CD14-positive monocyte (primary cell): ENCODE measurements around the gene ANKRD55. TPM values are rescaled to one million over a fixed set of nuclear protein-coding genes. Genes with fewer than 3 reads are reported as not detected.
"Not testable (repeated sequence)": the region's sequence is repeated elsewhere in the genome, so short reads cannot be mapped to it uniquely, and the experiment has no call there.

ENCODE experiments used
- DNase-seq, 3 donors: peaks; one replicate each; pipeline ENCODE4 v3.0.0-alpha.2; 2011 to 2022
- H2AFZ ChIP-seq: 2 replicates; pipeline ENCODE4 v1.6.0; 2012; ENCODE audit warnings: mild to moderate bottlenecking, low read depth, low read length, inconsistent platforms; ENCODE audit not compliant: insufficient read depth, poor library complexity, severe bottlenecking
- H3K27ac ChIP-seq, 2 donors: 1 replicate in 1 of 2; 2 replicates in 1 of 2; pipeline ENCODE4 v1.5.1; 2012 to 2013; ENCODE audit warnings: low read length in 2 of 2, control low read depth in 1 of 2, inconsistent platforms in 1 of 2, low read depth in 1 of 2, mild to moderate bottlenecking in 1 of 2
- H3K27me3 ChIP-seq, 2 donors: one replicate each; pipeline versions ENCODE4 v1.6.0 to v1.6.1; 2011 to 2013; ENCODE audit warnings: low read length in 2 of 2; ENCODE audit not compliant: control insufficient read depth in 2 of 2, insufficient read depth in 2 of 2
- H3K36me3 ChIP-seq, 2 donors: replicated peaks in 1 of 2; 1 replicate in 1 of 2; 2 replicates in 1 of 2; pipeline versions ENCODE4 v1.5.1 to v1.6.1; 2012 to 2013; ENCODE audit warnings: low read length in 2 of 2, control low read depth in 1 of 2, inconsistent platforms in 1 of 2, mild to moderate bottlenecking in 1 of 2; ENCODE audit not compliant: insufficient read depth in 2 of 2, control insufficient read depth in 1 of 2
- H3K4me1 ChIP-seq, 2 donors: 1 replicate in 1 of 2; 2 replicates in 1 of 2; pipeline versions ENCODE4 v1.5.1 to v1.6.1; 2012 to 2013; ENCODE audit warnings: low read length in 2 of 2, control low read depth in 1 of 2, inconsistent platforms in 1 of 2, mild to moderate bottlenecking in 1 of 2, moderate library complexity in 1 of 2; ENCODE audit not compliant: insufficient read depth in 2 of 2, control insufficient read depth in 1 of 2
- H3K4me2 ChIP-seq: replicated peaks from 2 replicates; pipeline ENCODE3; 2012; ENCODE audit warnings: low read length, moderate library complexity, mild to moderate bottlenecking; ENCODE audit not compliant: poor library complexity, severe bottlenecking; ENCODE audit errors: extremely low read depth
- H3K4me3 ChIP-seq, 3 experiments: fragments of 200-600 bp in 1 of 3; sonication (generic) in 1 of 3; replicated peaks in 1 of 3; 1 replicate in 2 of 3; 2 replicates in 1 of 3; pipeline ENCODE4 v1.5.1; 2011 to 2013; ENCODE audit warnings: low read length in 3 of 3, mild to moderate bottlenecking in 3 of 3, control low read depth in 2 of 3, low read depth in 2 of 3, inconsistent platforms in 1 of 3, moderate library complexity in 1 of 3
- H3K79me2 ChIP-seq: 2 replicates; pipeline ENCODE4 v1.6.0; 2012; ENCODE audit warnings: mild to moderate bottlenecking, control low read depth, inconsistent platforms, low read length, moderate library complexity; ENCODE audit not compliant: insufficient read depth
- H3K9ac ChIP-seq: 2 replicates; pipeline ENCODE4 v1.6.0; 2017; ENCODE audit warnings: low read length, mild to moderate bottlenecking; ENCODE audit not compliant: insufficient read depth, poor library complexity, severe bottlenecking
- H3K9me3 ChIP-seq, 2 donors: replicated peaks in 1 of 2; 1 replicate in 1 of 2; 2 replicates in 1 of 2; pipeline versions ENCODE4 v1.5.1 to v1.6.1; 2012 to 2013; ENCODE audit warnings: low read length in 2 of 2, control low read depth in 1 of 2; ENCODE audit not compliant: control insufficient read depth in 1 of 2, insufficient read depth in 1 of 2
- H4K20me1 ChIP-seq: 2 replicates; pipeline ENCODE4 v1.6.0; 2012; ENCODE audit warnings: mild to moderate bottlenecking, low read length, control low read depth, moderate library complexity; ENCODE audit not compliant: insufficient read depth
- H3K27ac Mint-ChIP-seq, 7 donors: one replicate each; pipeline ENCODE4 v1.8.0; 2020; ENCODE audit warnings: mild to moderate bottlenecking in 7 of 7, mixed read lengths in 7 of 7, moderate library complexity in 6 of 7, inconsistent platforms in 2 of 7
- H3K27me3 Mint-ChIP-seq, 3 donors: one replicate each; pipeline ENCODE4 v1.8.0; 2021 to 2022; ENCODE audit warnings: low read depth in 3 of 3, mild to moderate bottlenecking in 3 of 3, mixed read lengths in 3 of 3, moderate library complexity in 3 of 3, inconsistent platforms in 1 of 3
- H3K36me3 Mint-ChIP-seq, 2 donors: one replicate each; pipeline ENCODE4 v1.8.0; 2020; ENCODE audit warnings: mixed read lengths in 2 of 2, inconsistent platforms in 1 of 2, mild to moderate bottlenecking in 1 of 2
- H3K4me1 Mint-ChIP-seq: one replicate; pipeline ENCODE4 v1.8.0; 2020; ENCODE audit warnings: mild to moderate bottlenecking, mixed read lengths
- H3K4me3 Mint-ChIP-seq, 2 donors: one replicate each; pipeline ENCODE4 v1.8.0; 2020; ENCODE audit warnings: mild to moderate bottlenecking in 2 of 2, mixed read lengths in 2 of 2, moderate library complexity in 1 of 2
- H3K9me3 Mint-ChIP-seq, 7 donors: one replicate each; pipeline ENCODE4 v1.8.0; 2020 to 2022; ENCODE audit warnings: mixed read lengths in 7 of 7, mild to moderate bottlenecking in 6 of 7, moderate library complexity in 6 of 7, inconsistent platforms in 2 of 7
- CTCF ChIP-seq: fragments of 200-600 bp; IDR thresholded peaks from one replicate; pipeline ENCODE4 v1.8.0; 2022; ENCODE audit warnings: antibody characterized with exemption, mild to moderate bottlenecking
- WGBS: methylation state at CpG from one replicate; pipeline ENCODE4 v1.1.5; 2013; ENCODE audit warnings: missing lambda C conversion rate; ENCODE audit not compliant: insufficient coverage; 5-methylcytosine and 5-hydroxymethylcytosine counted together
- intact Hi-C, 2 donors: fragments of 100-400 bp; cut with micrococcal nuclease; formaldehyde crosslinking; loops; one replicate each; pipeline versions ENCODE4 v1.15.0 to v1.15.1; 2023
- polyA plus RNA-seq, 3 donors: library from polyadenylated mRNA; depleted of rRNA in 1 of 3; unstranded in 2 of 3; stranded (reverse) in 1 of 3; fragments of 300-500 nt in 2 of 3; fragments of >200 nt in 1 of 3; fragmentation: Illumina TruSeq in 2 of 3; gene quantifications; 1 replicate in 2 of 3; 2 replicates in 1 of 3; pipeline ENCODE4 v1.2.3, GENCODE V29; 2012 to 2021

Gene ANKRD55
- polyA plus RNA-seq, 3 donors: 0.20 to 0.55 (median 0.28) TPM

GRCh38 chr5:56245481-56245880 is 12.4 kb upstream of the ANKRD55 start:
- no peaks in the 10 kb centered on the region for H4K20me1 ChIP-seq
- H3K9me3 ChIP-seq: peaks cover 11 to 16% of the 10 kb centered on the region in 2 donors
- H3K27ac Mint-ChIP-seq: no peak overlapping the region
- intact Hi-C loops: no loop called here
- no peak overlapping the region for H3K27ac ChIP-seq
- H3K9me3 Mint-ChIP-seq: peaks cover 7 to 22% (median 15%) of the 10 kb centered on the region in 7 donors
- H3K27me3 ChIP-seq: no peaks in the 10 kb centered on the region
- H3K79me2 ChIP-seq: no peaks in the 10 kb centered on the region
- no peaks in the 10 kb centered on the region for H3K4me1 ChIP-seq
- no peak overlapping the region for H3K4me3 Mint-ChIP-seq
- WGBS: 100% methylated on average over 1 of the region's 2 CpGs
- H3K4me2 ChIP-seq: no peak overlapping the region
- H3K9ac ChIP-seq: no peak overlapping the region
- no peaks in the 10 kb centered on the region for H3K27me3 Mint-ChIP-seq
- no peaks in the 10 kb centered on the region for H3K36me3 Mint-ChIP-seq
- no peaks in the 10 kb centered on the region for H3K36me3 ChIP-seq
- no peak overlapping the region for H2AFZ ChIP-seq
- no peak for DNase-seq
- no peak overlapping the region for H3K4me3 ChIP-seq
- peaks cover 5% of the 10 kb centered on the region for H3K4me1 Mint-ChIP-seq
- TF ChIP-seq CTCF: no peak

GRCh38 chr5:56244627-56245026 is 11.5 kb upstream of the ANKRD55 start:
- Histone ChIP-seq H3K27me3 (no peaks in the 10 kb centered on the region), H3K27ac (no peak overlapping the region), H3K9me3 (peaks cover 11 to 16% of the 10 kb centered on the region in 2 donors), H3K4me3 (no peak overlapping the region), H3K36me3 (no peaks in the 10 kb centered on the region), H3K4me1 (no peaks in the 10 kb centered on the region), H4K20me1 (no peaks in the 10 kb centered on the region), H3K79me2 (no peaks in the 10 kb centered on the region), H2AFZ (no peak overlapping the region), H3K4me2 (no peak overlapping the region), H3K9ac (no peak overlapping the region)
- H3K27ac Mint-ChIP-seq: no peak overlapping the region
- peaks cover 5% of the 10 kb centered on the region for H3K4me1 Mint-ChIP-seq
- no peak for TF ChIP-seq CTCF
- no peaks in the 10 kb centered on the region for H3K36me3 Mint-ChIP-seq
- intact Hi-C loops: no loop called here
- H3K4me3 Mint-ChIP-seq: no peak overlapping the region
- H3K9me3 Mint-ChIP-seq: peaks cover 7 to 24% (median 15%) of the 10 kb centered on the region in 7 donors
- DNase-seq: no peak
- H3K27me3 Mint-ChIP-seq: no peaks in the 10 kb centered on the region

GRCh38 chr5:56242271-56242670 is 9.1 kb upstream of the ANKRD55 start:
- H3K4me2 ChIP-seq, H3K36me3 ChIP-seq, H3K79me2 ChIP-seq, H3K9me3 ChIP-seq, H3K4me1 Mint-ChIP-seq, H3K36me3 Mint-ChIP-seq, intact Hi-C loops, H4K20me1 ChIP-seq, H3K9ac ChIP-seq, H3K27ac Mint-ChIP-seq, H3K27me3 Mint-ChIP-seq, H3K27me3 ChIP-seq, H3K4me3 ChIP-seq, H3K4me1 ChIP-seq, H2AFZ ChIP-seq, H3K27ac ChIP-seq, DNase-seq, H3K4me3 Mint-ChIP-seq: not testable (repeated sequence)
- H3K9me3 Mint-ChIP-seq: peaks cover 8 to 27% (median 13%) of the 10 kb centered on the region in 7 donors
- 100% methylated on average over 1 of the region's 1 CpG for WGBS
